ENCODE data around the gene MAD2L1.
"Not testable (repeated sequence)": the region's sequence is repeated elsewhere in the genome, so short reads cannot be mapped to it uniquely, and the experiment has no call there.

The MAD2L1 gene

DNA sequence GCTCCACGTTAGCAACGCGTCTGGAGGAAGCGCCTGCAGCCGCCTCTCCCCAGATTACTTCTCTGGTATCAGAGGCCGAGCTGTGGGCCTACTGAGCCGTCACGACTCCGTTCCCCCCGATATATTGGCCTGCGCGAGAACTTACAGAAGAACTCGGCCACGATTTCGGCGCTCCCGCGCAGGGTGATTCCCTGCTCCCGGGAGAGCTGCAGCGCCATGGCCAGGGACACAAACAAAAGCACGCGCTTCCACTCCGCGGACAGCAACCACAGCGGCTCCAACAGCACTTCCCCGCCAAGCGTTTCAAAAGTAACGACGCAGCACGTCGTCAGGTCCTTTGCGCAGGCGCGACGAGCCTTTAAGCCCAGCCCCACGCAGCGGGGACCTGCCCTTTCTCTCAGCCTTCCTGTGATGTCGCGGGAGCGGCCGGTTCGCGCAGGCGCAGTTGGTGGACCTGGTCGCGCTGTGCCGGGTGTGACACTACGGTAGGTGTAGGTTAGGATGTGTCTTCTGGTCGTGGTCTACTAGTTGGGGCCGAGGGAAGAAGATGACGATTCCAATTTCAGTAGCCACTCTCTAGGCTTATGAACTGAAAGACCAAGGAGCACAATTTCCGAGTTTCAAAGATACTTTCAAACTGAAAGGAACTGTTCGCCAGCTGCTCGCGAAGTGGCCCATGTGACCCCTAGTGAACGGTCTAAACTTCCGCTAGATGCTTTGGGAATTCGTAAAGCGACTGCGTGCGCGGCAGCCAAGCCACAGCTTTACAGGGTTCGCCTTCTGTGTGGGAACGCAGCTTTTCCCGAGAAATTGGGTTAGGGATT is at the start of gene MAD2L1:
MAD2L1 (minus strand) TSS at position 332 of the 824 bp plus-strand sequence; CDS start at position 218, 114 bp downstream.
- DNase-seq, result peak; percentile 98

DNA sequence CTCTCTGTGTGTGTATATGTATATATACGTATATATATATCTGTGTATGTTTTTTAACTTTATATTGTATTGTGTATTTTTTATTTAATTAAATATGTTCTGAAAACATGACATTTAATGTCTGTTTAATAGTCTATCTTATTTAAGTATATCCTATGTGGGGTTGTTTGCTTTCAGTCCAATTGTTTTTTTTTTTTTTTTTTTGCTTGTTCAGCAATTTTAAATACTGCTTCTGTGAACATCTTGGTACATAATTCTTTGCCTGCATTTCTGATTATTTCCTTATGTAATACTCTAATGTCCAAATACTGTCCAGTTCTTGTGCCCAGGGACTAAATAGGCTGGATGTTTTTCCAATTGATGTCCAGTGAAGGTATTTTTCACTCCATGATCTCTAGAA is 45.1 kb upstream of the MAD2L1 start:
- DNase-seq, result no peak

DNA sequence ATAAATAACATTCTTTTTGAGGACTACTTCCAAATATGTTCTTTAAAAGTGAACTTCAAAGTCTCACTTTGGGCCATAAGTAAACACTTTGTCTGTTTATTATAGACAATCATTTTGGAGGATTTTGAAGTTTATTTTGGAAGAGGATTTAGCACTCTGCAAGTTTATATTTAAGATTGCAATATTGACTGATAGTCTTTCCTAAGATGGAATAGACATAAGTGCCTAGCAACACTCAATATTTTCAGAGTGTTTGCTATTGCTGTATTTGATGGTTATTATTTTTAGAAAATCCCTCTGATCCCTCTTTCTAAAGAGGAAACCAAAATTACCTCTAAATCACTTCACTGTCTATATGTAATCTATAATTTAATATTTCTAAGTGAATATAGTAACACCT is 42.8 kb upstream of the MAD2L1 start:
- no peak for DNase-seq

DNA sequence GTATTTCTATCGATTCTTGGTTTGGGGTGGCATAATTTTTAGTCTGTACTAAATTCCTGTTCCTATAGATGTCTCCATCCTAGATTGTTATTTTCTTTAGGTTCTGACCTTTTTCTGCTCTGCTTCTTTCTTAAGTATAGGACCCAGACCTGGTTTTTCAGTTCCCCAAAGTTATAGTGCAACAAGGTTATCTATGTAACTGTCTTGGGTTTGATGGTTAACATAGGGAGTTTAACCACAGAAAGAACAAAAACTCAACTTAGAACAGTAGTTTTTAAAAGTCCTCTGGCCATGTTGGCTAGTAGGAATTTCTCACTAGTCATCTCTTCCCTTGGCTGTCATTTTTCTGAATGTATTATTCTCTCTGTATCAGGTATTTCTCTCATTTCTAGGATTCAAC is 38.8 kb upstream of the MAD2L1 start:
- DNase-seq, result no peak

DNA sequence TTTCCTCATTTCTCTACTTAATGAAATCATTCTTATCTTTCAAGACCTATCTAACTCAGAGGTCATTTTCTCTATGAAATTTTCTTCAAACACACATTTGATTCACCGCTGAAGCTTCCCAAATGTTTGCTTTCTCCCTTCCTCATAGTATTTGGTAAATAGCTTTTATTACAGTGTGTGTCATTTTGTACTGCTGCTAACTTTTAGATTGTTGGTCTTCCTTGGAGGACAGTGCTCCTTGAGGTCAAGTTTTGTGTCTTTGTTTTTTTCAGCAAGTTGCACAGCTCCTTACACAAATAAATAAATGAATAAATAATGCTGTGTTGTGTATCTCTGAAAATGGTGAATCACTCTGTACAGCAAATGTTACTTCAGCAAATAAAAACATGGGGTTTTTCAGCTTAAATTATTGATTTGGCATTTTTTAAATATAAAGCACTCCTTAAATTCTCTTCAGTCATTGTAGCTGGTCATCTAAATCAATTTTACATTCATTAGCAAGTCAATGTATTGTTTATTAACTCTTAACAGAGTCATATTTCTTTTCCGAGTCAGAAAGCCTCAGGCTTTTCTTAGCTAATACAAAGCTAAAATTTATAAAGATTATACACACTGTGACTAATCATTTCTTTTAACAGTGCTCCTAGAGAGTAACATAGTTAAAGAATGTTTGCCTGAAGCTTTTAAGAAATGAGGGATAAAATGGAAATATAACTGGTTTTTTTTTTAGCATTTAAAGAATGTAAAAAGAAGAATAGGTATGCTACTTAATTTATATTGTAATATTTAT is 30.1 kb upstream of the MAD2L1 start:
- DNase-seq, result no peak

DNA sequence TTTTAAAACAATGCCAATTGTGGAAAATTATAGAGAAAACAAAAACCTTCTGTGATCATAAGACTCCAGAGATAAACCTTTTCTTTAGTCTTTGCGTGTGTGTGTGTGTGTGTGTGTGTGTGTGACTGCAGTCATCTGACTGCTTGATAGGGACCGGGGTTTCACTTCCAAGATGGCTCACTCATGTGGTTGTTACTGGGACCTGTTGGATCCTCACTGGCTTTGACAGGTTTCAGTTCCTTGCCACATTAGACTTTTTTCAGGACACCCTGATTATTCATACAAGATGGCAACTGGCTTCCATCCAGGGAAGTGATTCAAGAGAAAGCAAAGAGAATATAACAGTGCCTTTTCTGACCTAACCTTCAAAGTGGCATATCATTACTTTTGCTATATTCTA is 21.9 kb upstream of the MAD2L1 start:
- DNase-seq, result no peak

DNA sequence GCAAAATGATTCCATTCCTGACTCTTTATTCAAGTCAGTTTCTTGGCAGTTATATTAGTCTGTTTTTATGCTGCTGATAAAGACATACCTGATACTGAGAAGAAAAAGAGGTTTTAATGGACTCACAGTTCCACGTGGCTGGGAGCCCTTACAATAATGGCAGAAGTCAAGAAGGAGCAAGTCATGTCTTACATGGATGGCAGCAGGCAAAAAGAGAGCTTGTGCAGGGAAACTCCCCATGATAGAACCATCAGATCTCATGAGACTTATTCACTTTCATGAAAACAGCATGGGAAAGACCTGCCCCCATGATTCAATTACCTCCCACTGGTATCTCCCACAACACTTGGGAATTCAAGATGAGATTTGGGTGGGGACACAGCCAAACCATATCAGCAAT is 21.4 kb upstream of the MAD2L1 start:
- DNase-seq, result not testable (repeated sequence)

DNA sequence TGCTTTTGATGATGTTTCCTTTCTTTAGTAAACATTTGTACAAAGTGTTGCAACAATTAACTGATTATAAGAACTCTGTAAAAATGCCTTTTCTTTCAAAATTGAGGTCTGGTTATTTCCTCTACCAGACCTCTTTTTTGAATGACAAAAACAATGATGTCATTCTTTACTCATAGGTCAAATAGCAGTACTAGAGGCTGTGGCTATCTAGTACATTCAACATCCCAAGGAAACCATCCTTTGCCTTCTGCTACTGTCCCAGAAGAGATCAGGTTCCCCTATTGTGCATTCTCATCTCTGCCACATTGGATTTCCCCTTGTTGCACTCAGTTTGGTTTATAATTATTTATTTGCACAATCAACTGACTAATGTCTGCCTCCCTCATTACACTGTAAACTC is 19.1 kb upstream of the MAD2L1 start:
- DNase-seq, result no peak

DNA sequence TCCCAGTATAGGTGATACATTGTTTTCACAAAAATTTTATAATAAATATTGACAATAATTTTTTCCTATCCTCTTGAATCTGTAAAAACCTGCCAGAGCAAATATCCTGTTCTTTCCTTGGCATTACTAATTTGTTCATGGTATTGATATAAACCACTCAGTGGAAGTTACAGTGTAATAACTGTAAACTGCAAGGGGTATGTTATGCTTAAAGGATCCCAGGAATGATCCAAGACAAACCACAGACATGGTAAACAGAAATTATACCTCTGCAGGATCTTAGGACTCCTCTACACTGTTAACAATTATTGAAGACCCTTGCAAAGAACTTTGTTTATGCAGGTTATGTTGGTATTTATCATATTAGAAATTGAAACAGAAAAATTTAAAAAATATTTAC is 17.7 kb upstream of the MAD2L1 start:
- DNase-seq, result no peak

DNA sequence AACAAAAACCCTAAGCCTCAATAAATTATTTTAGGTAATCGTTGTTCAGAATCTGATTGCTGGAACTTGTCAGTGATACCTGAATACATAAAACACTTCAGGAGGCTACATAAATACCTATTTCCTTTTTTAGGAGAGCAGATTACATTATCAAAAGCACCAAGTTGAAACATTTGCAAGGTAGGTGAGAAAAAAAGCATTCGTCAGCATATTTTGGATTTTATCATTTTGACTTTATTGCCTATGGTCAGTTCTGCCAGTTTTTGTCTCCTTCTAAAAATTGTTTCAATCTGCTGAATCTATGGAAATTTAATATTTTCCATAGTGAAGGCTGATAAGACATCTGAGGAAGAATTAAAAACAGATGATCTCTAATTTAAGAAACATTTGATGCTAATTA is 16.5 kb upstream of the MAD2L1 start:
- DNase-seq, result no peak

DNA sequence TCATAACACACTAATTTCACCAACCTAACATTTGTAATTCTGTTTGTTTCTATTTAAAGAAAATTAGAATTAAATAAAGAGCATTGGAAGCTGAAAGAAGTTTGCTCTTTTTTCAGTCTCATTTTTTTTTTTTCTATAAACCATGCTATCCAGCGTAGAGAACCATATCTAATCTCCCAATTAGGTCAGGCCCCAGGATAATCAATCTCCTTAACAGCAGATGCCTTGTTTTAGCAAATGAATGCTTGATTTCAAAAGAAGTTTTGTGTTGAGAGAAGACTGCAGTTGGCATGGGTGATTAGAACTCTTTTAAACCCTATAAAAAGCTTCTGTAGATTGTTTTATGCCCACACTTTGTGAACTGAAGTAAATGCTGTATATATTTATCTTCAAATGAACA is 15.6 kb upstream of the MAD2L1 start:
- no peak for DNase-seq

DNA sequence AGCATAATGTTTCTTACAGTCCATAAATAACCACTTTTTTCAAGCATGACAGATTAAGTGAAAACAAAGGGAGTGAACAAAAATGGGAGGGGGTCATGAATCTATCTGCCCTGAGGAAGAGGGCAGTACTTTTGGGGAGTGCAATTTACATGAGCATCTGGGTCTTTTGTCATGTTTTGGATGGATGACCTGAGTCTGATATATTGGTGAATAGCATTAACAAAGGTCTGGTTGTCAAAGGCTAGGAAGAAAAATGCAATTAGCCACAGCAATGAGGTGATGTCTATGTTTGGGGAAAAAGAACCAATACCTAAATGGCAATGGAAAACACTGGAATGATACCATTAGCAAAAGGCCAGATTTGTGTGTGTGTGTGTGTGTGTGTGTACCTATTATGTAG is 15.1 kb upstream of the MAD2L1 start:
- DNase-seq, result no peak

DNA sequence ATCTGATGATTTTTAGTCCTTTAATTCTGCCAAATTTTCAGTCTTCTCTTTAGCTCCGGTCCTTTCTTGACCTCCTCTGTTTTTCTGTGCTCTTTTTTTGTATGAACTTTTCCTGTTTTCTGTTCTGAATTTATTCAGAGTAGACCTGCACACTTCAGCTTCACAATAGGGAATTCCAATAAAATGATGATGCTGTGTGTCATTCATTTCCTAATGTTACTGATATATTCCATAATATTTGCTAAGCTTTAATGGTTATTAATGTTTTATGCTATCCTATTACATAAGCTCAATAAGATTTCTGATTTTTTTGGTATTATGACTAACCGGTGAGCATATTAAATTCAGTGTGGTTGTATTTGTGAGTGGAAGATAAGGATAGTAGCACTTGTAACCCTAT is 13.9 kb upstream of the MAD2L1 start:
- no peak for DNase-seq

DNA sequence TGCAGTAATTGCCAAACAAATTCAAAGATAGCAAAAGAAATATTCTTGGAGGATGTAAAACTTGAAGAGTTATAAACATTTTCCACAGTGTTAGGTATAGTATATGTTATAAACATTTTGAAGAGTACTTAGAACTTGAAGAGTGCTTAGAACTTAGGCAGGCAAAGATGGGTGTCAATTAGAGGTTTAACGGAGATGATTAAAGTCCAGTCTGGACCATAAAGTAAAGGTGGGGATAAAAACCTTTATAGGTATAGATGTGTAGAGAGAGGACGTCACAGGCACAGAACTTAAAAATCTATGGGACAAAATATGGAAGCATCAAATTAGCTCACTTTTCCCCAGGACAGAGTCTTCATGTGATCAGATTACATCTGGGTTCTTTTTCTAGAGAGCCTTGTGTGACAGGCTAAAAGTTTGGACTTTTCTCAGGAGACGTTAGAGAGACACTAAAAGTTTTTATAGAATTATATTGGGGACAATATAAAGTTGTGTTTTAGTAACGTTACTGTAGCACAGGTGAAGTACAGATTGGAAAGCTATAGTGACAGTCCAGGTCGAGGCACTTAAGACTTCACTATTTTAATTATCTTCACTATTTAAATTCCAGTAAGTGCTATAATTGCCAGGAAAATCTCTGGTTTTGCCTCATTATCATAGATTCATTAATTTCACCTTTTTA is 13.3 kb upstream of the MAD2L1 start:
- no peak for DNase-seq

DNA sequence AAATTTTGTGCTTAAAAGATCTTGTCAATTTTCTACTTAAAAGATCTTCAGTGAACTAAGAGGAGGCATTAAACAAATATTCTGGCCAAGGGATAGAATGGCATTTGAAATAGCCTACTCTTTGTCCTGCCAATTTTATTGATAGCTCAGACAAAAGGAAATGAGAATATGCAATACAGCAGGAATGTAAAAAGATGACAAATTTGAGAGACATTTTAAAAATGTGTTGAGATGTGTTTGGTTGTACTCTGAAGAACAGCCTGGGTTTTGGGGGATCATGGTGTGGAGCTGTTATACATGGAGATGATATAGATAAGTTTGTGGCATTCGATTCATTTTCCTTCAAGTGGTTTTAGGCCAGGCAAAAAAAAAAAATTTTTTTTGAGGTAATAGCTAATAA is 11.6 kb upstream of the MAD2L1 start:
- DNase-seq, result no peak

DNA sequence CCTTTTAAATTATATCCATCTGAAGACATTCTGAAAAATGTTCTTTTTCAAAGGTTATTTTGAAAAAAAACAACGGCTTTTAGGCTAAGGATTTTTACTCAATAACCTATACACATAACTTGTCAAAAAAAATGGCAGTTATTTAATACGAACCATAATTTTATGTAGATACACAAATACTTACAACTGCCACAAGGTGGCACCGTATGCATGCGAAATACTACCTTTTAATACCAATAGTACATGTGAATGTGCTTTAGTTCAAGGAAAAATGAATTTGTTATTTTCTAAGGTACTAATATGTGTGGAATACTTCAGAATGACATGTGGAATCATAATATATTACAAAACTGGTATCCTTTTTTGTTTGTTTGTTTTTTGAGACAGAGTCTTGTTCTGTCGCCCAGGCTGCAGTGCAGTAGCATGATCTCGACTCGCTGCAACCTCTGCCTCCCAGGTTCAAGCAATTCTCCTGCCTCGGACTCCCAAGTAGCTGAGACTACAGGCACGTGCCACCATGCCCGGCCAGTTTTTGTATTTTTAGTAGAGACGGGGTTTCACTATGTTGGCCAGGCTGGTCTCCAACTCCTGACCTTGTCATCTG is 4.6 kb upstream of the MAD2L1 start:
- DNase-seq, result peak; percentile 15

DNA sequence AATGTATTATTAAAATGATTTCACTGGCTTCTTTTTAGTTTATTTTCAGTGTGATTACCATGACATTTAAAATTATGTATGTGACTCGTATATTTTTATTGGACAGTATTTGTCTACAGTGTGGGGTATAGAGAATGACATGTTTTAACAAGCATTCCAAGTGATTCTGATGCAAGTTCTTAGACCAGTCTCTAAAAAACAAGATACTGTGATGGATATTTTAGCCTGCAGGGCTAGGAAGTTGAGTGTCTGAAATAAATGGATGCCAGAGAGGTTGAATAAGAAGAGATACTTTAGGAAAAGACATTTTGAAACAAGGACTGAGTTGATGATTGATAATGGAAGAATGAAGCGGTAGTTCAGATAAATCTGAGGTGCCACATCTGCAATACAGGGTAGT is 3.5 kb upstream of the MAD2L1 start:
- no peak for DNase-seq

DNA sequence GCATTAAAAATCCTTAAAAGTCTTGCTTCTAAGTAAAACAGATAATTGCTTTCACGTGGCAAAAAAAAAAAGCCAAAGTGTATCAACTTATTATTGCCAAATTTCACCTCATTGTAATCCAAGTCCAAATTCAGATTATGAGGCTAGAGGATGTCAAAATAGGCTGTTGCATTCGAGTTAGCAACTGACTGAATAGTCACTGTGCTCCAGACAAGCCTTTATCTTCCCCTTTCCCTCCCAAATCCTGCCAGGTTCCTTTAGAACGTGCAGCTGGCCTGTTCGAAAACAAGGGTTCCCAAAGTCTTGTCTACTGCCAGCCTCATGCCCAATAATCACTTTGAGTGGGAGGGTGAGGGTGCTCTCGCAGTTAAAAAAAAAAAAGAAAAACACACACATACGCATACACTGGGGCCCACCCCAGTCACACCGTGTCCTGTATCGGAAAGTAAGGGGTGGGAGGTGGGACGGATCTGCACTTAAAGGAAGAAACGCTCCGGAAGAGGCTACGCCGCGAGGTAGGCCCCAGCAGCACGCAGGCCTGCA is 603 bp downstream of the MAD2L1 start:
- peak; percentile 75 for DNase-seq

DNA sequence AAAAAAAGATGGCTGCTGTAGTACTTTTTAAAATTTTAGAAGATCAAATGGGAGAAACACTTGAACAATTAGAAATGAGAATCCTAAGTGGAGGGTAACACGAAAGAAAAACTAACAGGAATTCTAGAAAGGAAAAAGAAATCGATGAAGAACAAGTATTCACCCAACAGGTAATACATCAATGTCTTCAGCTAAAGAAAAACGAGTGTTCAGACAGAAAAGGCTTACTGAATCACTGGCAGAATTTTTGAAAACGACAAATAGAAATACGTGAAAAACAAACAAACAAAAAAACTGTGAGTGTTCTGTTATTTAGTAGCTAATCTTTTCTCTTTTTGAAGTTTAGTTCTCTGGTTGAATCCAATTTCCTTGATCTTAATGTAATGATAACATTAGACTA is 1.8 kb downstream of the MAD2L1 start:
- DNase-seq, result no peak

DNA sequence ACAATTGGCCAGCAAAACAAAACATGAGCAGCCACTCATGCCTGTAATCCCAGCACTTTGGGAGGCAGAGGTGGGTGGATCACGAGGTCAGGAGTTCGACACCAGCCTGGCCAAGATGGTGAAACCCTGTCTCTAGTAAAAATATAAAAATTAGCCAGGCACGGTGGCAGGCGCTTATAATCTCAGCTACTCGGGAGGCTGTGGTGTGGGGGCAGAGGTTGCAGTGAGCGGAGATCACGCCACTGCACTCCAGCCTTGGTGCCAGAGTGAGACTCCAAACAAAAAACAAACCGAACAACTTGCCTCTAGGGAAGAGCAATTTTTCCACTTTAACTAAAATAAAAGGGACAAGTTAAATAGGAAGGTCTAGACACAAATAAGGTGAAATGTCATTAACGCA is 2.9 kb downstream of the MAD2L1 start:
- not testable (repeated sequence) for DNase-seq

DNA sequence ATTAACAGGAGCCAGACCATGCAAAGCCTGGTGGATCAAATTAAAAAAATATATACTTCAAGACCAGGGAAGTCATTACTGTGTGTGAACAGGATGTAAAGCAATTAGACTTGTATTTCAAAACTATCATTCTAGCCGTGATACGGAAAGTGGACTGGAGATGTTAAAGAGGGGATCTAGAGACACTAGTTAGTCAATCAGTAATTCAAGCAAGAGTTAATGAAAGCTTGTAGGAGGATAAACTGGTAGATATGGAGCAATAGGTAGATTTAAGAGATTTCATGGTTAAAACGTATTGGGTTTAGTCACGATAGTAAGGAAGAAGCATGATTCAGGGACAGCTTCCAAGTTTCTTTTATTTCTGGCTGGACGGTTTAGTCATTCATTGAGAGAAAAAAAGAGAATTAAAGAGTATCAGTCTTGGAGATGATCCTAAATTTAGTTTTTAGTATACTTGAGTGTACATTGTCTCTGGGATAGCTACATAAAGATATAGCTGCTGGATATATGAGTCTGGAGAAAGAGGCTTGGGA is 3.9 kb downstream of the MAD2L1 start:
- no peak for DNase-seq

DNA sequence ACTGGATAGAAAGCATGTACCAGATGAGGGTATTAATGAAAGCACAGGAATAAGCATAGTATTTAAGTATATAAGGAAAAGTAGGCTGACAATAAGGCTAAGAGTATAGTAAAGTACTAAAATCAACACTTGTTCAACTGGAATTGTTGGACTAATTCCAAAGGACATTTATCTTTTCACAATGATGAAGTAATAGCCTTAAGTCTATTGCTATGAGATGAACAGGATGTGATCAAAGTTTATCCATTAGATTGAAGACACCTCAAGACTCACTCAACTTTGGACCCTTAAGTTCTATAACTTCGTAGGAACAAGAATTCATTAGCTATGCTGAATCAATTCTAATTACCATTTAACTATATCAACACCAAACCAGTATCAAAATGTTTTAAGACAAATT is 7.6 kb downstream of the MAD2L1 start:
- no peak for DNase-seq

DNA sequence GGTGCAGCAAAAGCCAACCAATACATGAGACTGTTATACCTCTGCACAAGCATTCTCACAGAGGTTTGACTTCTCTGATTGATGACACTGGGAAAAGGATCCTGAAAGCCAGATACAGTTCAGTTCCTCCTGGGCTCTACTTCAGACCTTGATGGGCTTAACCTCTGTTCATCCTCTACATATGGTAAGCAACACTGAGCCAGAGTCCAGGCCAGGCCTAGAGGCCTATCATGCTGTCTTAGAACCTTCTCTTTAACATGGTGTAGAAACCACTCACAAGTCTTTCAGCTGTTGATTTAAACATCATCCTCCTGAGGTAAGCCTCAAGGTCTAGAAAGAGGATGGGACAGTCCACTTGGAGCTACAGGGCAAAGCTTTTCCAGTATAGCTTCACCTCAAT is 9.2 kb downstream of the MAD2L1 start:
- DNase-seq, result no peak

All from stimulated activated CD4-positive, alpha-beta T cell treated with anti-CD3 and anti-CD28 coated beads, Interleukin-1b, Interleukin-23, amount 100 ng/mL, for 48 hours (primary cell).